Ishikawa (cell line): ENCODE measurements around the gene THRA.

ENCODE experiments used
- EGR1 ChIP-seq: IDR thresholded peaks from 2 replicates; pipeline ENCODE4 v1.6.1; 2012
- EP300 ChIP-seq: IDR thresholded peaks from 2 replicates; pipeline ENCODE4 v1.6.1; 2012; ENCODE audit warnings: borderline replicate concordance
- NFIC ChIP-seq: IDR thresholded peaks from 2 replicates; pipeline ENCODE4 v1.6.1; 2012
- RAD21 ChIP-seq: IDR thresholded peaks from 2 replicates; pipeline ENCODE4 v1.6.1; 2012; ENCODE audit warnings: low read depth
- TAF1 ChIP-seq: IDR thresholded peaks from 2 replicates; pipeline ENCODE4 v1.6.1; 2012; ENCODE audit warnings: low read depth, mild to moderate bottlenecking
- YY1 ChIP-seq: IDR thresholded peaks from 2 replicates; pipeline ENCODE4 v1.6.1; 2012; ENCODE audit warnings: low read depth
- TF ChIP-seq, protein P1 (sequence below): IDR thresholded peaks from 2 replicates; pipeline ENCODE4 v1.6.1; 2012
- TF ChIP-seq, protein P2 (sequence below): IDR thresholded peaks from 2 replicates; pipeline ENCODE4 v1.6.1; 2012
- TF ChIP-seq, protein P3 (sequence below): IDR thresholded peaks from 2 replicates; pipeline ENCODE4 v1.6.1; 2012; ENCODE audit warnings: low read depth, mild to moderate bottlenecking

DNA sequence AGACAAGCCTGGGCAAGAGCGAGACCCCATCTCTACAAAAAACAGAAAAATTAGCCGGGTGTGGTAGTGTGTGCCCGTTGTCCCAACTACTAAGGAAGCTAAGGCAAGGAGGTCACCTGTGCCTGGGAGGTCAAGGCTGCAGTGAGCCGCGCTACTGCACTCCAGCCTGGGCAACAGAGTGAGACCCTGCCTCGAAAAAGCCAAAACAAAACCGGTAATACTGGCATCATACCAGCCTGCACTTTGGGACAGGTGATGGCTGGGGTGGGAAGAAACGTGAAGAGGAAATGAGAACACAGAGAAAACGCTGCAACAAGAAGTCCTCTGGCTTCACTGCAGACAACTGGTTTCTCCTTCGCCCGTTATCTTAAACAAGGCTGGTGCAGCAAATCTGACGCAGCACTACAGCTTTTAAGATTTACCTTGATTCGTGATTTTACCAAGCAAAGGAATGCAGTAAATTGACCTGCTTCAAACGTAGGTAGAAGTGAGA is 76.8 kb downstream of the THRA start:
- TF ChIP-seq RAD21 (no peak), NFIC (no peak), TAF1 (no peak; the same call in 1 of the 2 replicates), EP300 (no peak), EGR1 (no peak), YY1 (no peak)
- TF ChIP-seq, protein P1, sequence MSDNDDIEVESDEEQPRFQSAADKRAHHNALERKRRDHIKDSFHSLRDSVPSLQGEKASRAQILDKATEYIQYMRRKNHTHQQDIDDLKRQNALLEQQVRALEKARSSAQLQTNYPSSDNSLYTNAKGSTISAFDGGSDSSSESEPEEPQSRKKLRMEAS, result no peak
- TF ChIP-seq, protein P2, sequence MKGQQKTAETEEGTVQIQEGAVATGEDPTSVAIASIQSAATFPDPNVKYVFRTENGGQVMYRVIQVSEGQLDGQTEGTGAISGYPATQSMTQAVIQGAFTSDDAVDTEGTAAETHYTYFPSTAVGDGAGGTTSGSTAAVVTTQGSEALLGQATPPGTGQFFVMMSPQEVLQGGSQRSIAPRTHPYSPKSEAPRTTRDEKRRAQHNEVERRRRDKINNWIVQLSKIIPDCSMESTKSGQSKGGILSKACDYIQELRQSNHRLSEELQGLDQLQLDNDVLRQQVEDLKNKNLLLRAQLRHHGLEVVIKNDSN, result no peak
- TF ChIP-seq, protein P3, sequence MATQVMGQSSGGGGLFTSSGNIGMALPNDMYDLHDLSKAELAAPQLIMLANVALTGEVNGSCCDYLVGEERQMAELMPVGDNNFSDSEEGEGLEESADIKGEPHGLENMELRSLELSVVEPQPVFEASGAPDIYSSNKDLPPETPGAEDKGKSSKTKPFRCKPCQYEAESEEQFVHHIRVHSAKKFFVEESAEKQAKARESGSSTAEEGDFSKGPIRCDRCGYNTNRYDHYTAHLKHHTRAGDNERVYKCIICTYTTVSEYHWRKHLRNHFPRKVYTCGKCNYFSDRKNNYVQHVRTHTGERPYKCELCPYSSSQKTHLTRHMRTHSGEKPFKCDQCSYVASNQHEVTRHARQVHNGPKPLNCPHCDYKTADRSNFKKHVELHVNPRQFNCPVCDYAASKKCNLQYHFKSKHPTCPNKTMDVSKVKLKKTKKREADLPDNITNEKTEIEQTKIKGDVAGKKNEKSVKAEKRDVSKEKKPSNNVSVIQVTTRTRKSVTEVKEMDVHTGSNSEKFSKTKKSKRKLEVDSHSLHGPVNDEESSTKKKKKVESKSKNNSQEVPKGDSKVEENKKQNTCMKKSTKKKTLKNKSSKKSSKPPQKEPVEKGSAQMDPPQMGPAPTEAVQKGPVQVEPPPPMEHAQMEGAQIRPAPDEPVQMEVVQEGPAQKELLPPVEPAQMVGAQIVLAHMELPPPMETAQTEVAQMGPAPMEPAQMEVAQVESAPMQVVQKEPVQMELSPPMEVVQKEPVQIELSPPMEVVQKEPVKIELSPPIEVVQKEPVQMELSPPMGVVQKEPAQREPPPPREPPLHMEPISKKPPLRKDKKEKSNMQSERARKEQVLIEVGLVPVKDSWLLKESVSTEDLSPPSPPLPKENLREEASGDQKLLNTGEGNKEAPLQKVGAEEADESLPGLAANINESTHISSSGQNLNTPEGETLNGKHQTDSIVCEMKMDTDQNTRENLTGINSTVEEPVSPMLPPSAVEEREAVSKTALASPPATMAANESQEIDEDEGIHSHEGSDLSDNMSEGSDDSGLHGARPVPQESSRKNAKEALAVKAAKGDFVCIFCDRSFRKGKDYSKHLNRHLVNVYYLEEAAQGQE, result no peak
